ENCODE data around the gene PDZRN3.
"Not testable (repeated sequence)": the region's sequence is repeated elsewhere in the genome, so short reads cannot be mapped to it uniquely, and the experiment has no call there.

Gene PDZRN3

DNA sequence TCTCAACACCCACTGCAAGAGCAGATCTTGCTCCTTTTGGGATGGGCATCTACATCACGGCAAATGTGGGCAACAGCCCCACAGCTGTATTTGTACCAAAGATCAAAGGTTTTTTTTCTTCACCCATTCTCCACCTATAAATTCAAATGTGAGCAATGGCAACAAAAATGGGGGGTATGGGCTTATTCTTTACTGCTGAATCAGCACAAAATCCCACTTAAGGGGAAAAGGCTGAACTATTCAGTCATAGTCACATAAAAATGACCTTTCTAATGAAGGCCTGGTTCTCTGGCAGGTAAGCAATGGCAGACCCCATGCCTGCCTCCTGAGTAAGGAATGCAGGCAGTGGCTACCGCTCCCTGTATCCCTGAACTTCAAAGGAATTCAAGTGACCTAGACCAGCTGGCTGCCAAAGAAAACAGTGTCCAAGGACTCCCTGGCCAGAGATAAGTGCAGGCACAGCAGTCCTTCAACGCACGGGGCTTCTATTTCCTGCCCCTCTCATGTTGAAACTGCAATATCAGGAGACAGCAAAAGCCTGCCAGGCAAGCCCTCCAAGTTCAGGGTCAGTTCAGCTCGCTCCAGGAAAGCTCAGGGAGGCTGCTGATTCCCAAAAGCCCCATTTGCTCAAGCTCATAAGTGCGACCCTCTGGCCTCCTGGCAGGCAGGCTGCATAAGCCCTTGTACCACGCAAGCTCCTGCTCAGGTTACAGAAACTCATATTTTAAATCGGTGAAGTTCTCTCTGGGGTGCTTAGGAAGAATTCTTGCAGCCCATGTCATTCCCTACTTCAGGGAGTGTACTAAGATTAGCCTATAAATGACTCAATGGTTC lies 134.1 kb downstream of the PDZRN3 start:
- DNase-seq (ENCODE audit: low spot score) = no peak

DNA sequence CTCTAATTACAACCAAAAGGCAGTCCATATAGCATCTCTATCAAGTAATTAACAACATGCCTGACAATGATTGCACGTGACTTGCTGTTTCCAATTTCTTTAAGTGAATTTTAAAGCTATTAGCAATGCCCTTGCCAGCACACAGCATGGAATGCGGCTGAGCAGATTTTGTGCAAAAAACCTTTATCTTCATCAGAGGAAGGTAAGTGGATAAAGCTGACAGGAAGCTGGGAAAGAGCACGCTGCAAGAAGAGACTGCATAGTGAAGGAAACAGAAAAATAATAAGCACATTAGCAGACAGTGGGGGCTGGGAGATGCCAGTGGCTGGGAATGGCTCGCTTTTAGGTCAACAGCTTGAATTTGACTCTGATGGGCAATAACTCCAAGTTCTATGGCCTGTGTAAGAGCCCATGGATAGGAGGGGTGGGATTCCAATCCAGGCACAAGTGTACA lies 138.8 kb downstream of the PDZRN3 start:
- DNase-seq (ENCODE audit: low spot score) = no peak

GRCh38 chr3:73484656-73485248 lies 140.0 kb downstream of the PDZRN3 start:
- DNase-seq (ENCODE audit: low spot score) = no peak

DNA sequence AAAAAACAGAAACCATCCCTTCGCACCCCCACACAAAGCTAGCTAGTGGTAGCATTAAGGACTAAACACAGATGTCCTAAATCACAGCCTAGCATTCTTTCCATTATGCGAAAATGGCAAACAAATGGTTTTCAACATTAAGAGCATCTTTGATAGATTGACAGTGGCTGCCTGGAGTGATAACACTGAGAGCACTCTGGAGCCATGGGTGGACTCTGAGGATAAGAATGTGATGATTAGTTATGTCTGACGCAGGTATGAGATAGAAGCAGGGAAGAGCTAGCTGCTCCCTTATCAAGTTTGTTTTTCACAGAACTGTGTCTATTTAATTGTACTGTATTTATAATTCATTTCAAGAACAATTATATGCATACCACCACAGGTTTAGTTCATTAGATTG lies 142.9 kb downstream of the PDZRN3 start:
- no peak for DNase-seq (ENCODE audit: low spot score)

DNA sequence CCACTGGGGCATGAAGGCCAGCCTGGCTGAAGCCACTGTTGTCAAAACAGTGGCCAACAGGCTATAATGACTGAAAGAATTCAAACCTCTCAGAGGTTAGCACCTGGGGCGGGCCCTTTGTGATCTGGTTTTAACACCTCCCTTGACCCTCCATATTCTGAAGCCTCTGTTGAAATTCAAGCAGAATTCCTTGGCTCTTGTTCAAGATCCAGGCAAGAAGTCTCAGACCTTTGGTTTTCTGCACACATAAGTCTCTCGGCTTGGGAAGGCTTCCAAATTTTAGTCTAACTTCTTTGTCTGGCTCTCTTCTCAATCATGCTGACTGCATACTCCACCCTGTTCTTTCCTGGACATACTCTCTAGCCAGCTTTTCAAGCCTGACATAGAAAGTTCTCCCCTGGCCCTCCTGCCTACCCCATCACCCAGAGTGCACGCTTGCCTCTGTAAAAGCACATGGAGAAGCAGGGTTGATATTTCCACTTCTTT lies 144.5 kb downstream of the PDZRN3 start:
- no peak for DNase-seq (ENCODE audit: low spot score)

DNA sequence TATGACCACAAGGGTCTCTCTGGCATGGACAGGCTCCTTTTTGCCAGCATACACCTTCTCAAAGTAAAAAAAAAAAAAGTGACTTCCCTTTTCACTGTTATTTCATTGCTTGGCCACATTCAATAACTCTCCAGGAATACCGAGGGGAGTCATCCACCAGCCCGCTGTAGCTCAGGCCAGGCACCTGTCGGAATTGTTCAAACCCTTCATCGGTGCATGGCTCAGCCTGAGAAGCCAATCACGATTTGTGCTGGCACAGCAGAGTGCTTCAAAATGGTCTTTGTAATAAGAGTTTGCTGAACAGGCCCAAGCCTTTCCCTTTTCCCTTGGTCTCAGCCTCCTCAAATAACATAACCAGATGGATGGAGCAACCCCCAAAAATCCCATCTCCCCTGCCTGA lies 145.4 kb downstream of the PDZRN3 start:
- no peak for DNase-seq (ENCODE audit: low spot score)

DNA sequence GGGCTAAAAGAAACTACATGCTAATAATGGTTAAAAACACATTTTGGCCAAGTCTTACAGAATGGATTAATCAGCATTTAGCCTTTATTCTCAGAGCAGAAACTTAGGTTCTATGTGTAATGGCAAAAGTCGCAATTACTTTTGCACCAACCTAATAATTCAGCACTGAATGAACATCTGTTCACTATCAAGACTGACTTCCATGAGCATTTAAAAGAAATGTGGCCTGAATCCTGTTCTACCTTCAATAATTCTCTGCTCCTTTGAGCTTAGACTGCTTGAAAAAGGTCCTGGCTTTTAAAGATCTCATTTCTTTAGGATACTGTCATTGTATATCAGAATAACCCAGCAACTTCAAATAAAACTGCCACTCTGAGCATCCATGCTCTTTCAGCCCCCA lies 145.9 kb downstream of the PDZRN3 start:
- DNase-seq (ENCODE audit: low spot score) = no peak

DNA sequence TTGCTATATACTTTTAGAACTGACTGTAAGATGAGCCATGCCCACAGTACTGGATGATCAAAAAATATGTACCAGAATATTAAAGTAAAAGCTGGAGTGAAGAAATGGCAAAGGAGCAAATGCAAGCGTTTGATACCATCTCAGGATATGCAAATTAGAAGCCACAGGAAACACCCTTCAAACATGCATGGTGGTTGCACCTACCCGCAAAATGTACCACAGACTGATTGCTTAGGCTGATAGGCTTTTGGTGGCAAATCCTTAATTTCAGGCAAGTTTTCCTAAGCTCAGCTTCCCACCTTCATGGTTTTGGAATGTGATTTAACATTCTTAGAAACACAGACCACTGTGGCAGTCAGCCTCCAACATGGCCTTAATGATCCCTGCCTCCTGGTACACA lies 149.0 kb downstream of the PDZRN3 start:
- DNase-seq (ENCODE audit: low spot score) = no peak

DNA sequence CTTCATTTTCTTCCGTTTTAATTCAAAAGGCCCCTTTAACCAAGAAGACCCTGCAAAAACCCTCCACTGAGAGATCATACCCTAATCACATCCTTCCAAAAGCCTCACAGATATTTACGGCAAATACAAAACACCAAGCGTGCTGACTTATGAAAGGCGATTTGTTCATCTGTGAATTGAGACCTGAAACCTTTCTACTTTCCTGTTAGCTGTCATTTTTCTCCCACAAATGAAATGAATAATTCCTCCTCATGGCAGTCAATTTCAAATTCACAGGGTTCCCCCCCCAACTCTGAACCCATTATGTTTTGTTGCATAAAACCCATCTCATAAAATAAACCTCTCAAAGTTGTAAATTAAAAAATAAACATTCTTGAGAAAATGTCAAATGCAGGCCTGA lies 149.6 kb downstream of the PDZRN3 start:
- no peak for DNase-seq (ENCODE audit: low spot score)

DNA sequence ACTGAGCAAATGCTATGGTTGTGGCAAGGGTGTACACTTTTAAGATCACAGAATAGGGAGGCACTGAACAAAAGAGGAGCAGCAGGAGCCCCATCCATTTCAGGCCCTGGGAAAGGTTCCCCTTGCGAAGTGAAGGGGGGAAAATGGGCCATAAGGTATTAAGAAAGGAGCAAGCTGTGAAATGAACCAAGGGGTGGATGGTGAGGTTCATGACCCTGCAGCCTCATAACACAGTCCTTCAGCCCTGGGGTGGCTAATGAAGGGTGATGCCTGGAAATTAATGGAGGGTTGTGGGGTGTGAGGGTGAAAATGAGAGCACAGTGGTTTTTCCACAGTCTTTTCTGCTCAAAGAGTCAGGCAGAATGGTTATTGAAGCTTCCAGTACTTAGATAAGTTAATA lies 150.1 kb downstream of the PDZRN3 start:
- no peak for DNase-seq (ENCODE audit: low spot score)

- DNase-seq (ENCODE audit: low spot score) = no peak
These were observed 150.8 kb downstream of the PDZRN3 start for GRCh38 chr3:73473898-73474416.

GRCh38 chr3:73473181-73473897 lies 151.4 kb downstream of the PDZRN3 start:
- no peak for DNase-seq (ENCODE audit: low spot score)

DNA sequence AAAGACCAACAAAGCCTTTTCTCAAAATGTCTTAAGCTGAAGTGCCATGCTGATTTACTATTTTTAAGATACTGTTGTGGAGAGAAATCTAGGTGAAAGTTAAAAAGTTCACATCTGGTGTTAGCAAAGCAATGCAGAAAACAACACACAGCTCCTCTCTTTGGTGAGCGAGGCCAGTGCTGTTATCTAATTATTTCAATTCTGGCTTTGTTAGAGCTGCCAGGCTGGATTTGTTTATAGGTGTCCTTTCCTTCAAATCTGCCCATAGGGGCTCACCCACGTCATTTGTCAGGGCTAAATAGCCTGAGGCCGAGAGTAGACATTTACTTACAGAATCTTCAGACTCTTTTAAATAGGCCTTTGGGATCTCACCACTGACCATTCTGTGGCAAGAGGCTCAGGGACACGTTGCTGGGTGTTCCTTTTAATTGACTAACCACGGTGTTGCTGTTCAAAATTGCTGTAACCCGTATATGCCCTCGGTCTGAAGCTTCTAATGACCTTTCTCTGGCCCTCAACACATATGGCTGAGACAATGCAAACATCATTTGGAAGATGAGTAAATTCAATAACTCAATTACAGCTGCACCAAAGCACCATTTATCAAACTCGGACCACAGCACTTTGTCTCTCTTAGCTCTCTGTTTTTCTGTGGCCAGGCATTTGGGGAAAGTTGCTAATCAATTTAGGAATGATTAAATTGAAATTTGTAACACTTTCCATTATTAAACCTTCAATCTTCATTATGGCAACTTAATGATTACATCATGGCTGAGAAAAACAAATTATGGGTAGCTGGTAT lies 152.6 kb downstream of the PDZRN3 start:
- no peak for DNase-seq (ENCODE audit: low spot score)

DNA sequence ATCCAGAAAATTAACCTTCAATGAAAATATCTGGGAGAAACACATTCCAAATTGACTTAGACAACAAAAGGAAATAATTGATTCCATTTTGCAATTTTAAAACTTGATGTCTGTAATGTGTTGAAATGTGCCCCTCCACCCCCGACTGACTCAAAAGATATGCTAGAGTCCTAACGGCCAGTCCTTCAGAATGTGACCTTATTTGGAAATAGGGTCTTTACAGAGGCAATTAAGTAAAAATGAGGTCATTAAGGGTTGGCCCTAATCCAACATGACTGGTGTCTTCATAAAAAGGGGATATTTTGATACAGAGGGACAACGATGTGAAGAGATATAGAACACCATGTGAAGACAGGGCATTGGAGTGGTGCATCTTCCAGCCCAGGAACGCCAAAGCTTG lies 153.9 kb downstream of the PDZRN3 start:
- DNase-seq (ENCODE audit: low spot score) = no peak

GRCh38 chr3:73469331-73469730 lies 155.4 kb downstream of the PDZRN3 start:
- no peak for DNase-seq (ENCODE audit: low spot score)

DNA sequence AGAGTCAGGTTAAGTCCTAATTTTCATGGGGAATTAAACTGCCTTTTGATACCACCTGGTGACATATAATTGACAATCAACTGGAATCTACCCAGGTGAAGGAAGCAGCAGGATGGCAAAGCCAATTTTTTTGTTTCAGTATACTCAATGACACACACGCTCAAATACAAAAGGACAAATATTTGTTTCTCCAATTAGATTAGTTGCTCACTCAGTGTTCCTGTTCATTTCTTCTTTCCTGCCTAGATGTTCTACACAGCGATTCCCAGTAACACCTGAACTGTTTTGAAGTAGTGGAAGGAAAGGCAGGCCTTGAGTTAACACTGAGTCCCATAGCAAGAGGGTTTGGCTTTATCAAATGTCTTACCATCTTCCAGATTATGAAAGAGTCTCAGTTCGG lies 157.5 kb downstream of the PDZRN3 start:
- DNase-seq (ENCODE audit: low spot score) = no peak

- DNase-seq (ENCODE audit: low spot score) = no peak
These were observed 158.8 kb downstream of the PDZRN3 start for GRCh38 chr3:73465926-73466325.

GRCh38 chr3:73464126-73464525 lies 160.6 kb downstream of the PDZRN3 start:
- DNase-seq (ENCODE audit: low spot score) = not testable (repeated sequence)

- no peak for DNase-seq (ENCODE audit: low spot score)
These were observed 163.2 kb downstream of the PDZRN3 start for GRCh38 chr3:73461547-73461946.

DNA sequence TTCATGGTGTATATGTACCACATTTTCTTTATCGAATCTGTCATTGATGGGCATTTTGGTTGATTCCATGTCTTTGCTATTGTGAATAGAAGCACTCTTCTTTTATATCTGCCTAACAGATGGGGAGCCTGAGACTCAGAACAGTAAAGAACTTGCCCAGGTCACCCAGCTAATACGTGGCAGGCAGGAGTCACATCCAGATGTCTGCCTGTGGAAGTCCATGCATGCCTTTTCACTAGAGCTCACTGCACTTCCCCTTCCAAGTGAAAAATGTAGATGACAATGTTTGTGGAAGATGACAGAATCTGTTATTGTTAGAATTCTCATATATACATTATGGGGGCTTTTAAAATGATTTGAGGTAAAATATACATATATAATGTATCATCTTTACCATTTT lies 165.0 kb downstream of the PDZRN3 start:
- DNase-seq (ENCODE audit: low spot score) = no peak

GRCh38 chr3:73453666-73454065 lies 171.1 kb downstream of the PDZRN3 start:
- DNase-seq (ENCODE audit: low spot score) = no peak

DNA sequence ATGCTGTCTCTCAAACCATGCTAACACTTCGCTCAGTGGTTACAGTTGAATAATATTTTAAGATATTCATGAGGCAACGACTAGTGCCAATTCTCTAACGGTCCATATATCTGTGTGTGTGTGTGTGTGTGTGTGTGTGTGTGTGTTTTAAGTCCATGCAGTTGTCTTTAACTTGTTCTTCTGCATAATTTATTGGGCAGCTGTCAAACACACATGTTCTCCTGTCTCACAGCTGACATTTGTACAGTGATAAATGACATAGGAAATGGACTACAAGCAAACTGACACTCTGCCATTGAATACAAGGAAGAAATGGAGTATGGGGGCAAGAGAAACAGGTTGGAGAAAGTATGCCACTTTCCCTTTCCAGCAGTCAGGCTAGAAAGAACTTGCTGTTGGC lies 172.0 kb downstream of the PDZRN3 start:
- no peak for DNase-seq (ENCODE audit: low spot score)

All from kidney capillary endothelial cell (primary cell).